ENCODE results near the gene EIF3L. TPM values are rescaled to one million over a fixed set of nuclear protein-coding genes. Genes with fewer than 3 reads are reported as not detected.
A peak's percentile ranks its signal among the peaks of the same experiment; 100 is the strongest.

The EIF3L gene
- total RNA-seq, 2 donors from 2014 or later = 224 to 226 TPM

- TF ChIP-seq CTCF (IDR thresholded peaks at IDR 0.05) = no peak
- H3K4me1 ChIP-seq (ENCODE audit: control insufficient read depth in 1 of 2, low read depth in 2 of 2) = peaks cover 0 to 4% of the 10 kb centered on the region in 2 donors
- ATAC-seq (ENCODE audit: insufficient number of reproducible peaks, low FRiP score, low read depth) (no peak), DNase-seq (ENCODE audit: low spot score) (no peak)
- no peak overlapping the region for H3K27ac ChIP-seq
- H3K27me3 ChIP-seq (replicated peaks; ENCODE audit: insufficient read depth) = no peaks in the 10 kb centered on the region
- H3K4me3 ChIP-seq = no peak overlapping the region
- peaks cover 44% of the 10 kb centered on the region for H3K36me3 ChIP-seq
- no peaks in the 10 kb centered on the region for H3K9me3 ChIP-seq
Observed at GRCh38 chr22:37832022-37832857, 17.0 kb upstream of the EIF3L start.

GRCh38 chr22:37842015-37842793, 7.0 kb upstream of the EIF3L start:
- ATAC-seq (ENCODE audit: insufficient number of reproducible peaks, low FRiP score, low read depth) = no peak
- Histone ChIP-seq H3K4me1 (ENCODE audit: control insufficient read depth in 1 of 2, low read depth in 2 of 2) (peaks cover 6 to 17% of the 10 kb centered on the region in 2 donors), H3K27me3 (replicated peaks; ENCODE audit: insufficient read depth) (no peaks in the 10 kb centered on the region), H3K36me3 (peaks cover 10% of the 10 kb centered on the region), H3K9me3 (no peaks in the 10 kb centered on the region), H3K4me3 (no peak overlapping the region), H3K27ac (no peak overlapping the region)
- DNase-seq (ENCODE audit: low spot score) = no peak
- TF ChIP-seq CTCF (IDR thresholded peaks at IDR 0.05) = no peak

GRCh38 chr22:37843741-37844089, 5.5 kb upstream of the EIF3L start:
- peak overlapping the region; percentile 79 for H3K4me3 ChIP-seq
- H3K27me3 ChIP-seq (replicated peaks; ENCODE audit: insufficient read depth) = no peaks in the 10 kb centered on the region
- peaks cover 6 to 23% of the 10 kb centered on the region in 2 donors for H3K4me1 ChIP-seq (ENCODE audit: control insufficient read depth in 1 of 2, low read depth in 2 of 2)
- H3K9me3 ChIP-seq = no peaks in the 10 kb centered on the region
- peak; percentile 7 for ATAC-seq (ENCODE audit: insufficient number of reproducible peaks, low FRiP score, low read depth)
- TF ChIP-seq CTCF (IDR thresholded peaks at IDR 0.05) = no peak
- peaks cover 6% of the 10 kb centered on the region for H3K36me3 ChIP-seq
- H3K27ac ChIP-seq = peak overlapping the region; percentile 71 to 80
- DNase-seq (ENCODE audit: low spot score) = no peak

- TF ChIP-seq CTCF (IDR thresholded peaks at IDR 0.05) = no peak
- DNase-seq (ENCODE audit: low spot score) (no peak), ATAC-seq (ENCODE audit: insufficient number of reproducible peaks, low FRiP score, low read depth) (no peak)
- H3K4me1 ChIP-seq (ENCODE audit: control insufficient read depth in 1 of 2, low read depth in 2 of 2) = peaks cover 8 to 28% of the 10 kb centered on the region in 2 donors
- H3K27me3 ChIP-seq (replicated peaks; ENCODE audit: insufficient read depth) = no peaks in the 10 kb centered on the region
- peaks cover 1% of the 10 kb centered on the region for H3K36me3 ChIP-seq
- peak overlapping the region; percentile 40 to 71 for H3K27ac ChIP-seq
- H3K4me3 ChIP-seq = peak overlapping the region; percentile 79
- H3K9me3 ChIP-seq = no peaks in the 10 kb centered on the region
Observed at GRCh38 chr22:37844904-37845329, 4.3 kb upstream of the EIF3L start.

- Histone ChIP-seq H3K27ac (no peak overlapping the region), H3K4me3 (no peak overlapping the region), H3K9me3 (no peaks in the 10 kb centered on the region), H3K4me1 (ENCODE audit: control insufficient read depth in 1 of 2, low read depth in 2 of 2) (peaks cover 18 to 43% of the 10 kb centered on the region in 2 donors), H3K27me3 (replicated peaks; ENCODE audit: insufficient read depth) (no peaks in the 10 kb centered on the region), H3K36me3 (no peaks in the 10 kb centered on the region)
- no peak for ATAC-seq (ENCODE audit: insufficient number of reproducible peaks, low FRiP score, low read depth)
- TF ChIP-seq CTCF (IDR thresholded peaks at IDR 0.05) = no peak
- no peak for DNase-seq (ENCODE audit: low spot score)
Observed at GRCh38 chr22:37846433-37846832, 2.8 kb upstream of the EIF3L start.
